Raji (cell line): ENCODE measurements around the gene MSL1.

Source experiments
- POLR2A ChIP-seq: IDR thresholded peaks from 2 replicates; pipeline ENCODE4 v1.6.1; 2011; ENCODE audit warnings: low read depth, low read length, control low read depth; ENCODE audit not compliant: insufficient read depth

Gene MSL1

GRCh38 chr17:40108970-40109824 lies 12.6 kb upstream of the MSL1 start:
- no peak for TF ChIP-seq POLR2A

- TF ChIP-seq POLR2A, result no peak
These were observed 11.5 kb upstream of the MSL1 start for GRCh38 chr17:40110026-40110845.

- peak; percentile 39; the same call in 1 of the 2 replicates for TF ChIP-seq POLR2A
These were observed 10.3 kb upstream of the MSL1 start for GRCh38 chr17:40111221-40112128.

- TF ChIP-seq POLR2A, result no peak
These were observed 9.5 kb upstream of the MSL1 start for GRCh38 chr17:40112191-40112711.

- TF ChIP-seq POLR2A, result no peak
These were observed 9.1 kb upstream of the MSL1 start for GRCh38 chr17:40112718-40113109.

GRCh38 chr17:40113110-40113906 lies 8.5 kb upstream of the MSL1 start:
- TF ChIP-seq POLR2A, result peak; percentile 82

- TF ChIP-seq POLR2A, result no peak
These were observed 7.9 kb upstream of the MSL1 start for GRCh38 chr17:40113907-40114245.

- no peak for TF ChIP-seq POLR2A
These were observed 6.7 kb upstream of the MSL1 start for GRCh38 chr17:40115101-40115436.

GRCh38 chr17:40122136-40122998 lies 596 bp downstream of the MSL1 start:
- TF ChIP-seq POLR2A, result peak; percentile 42

- peak; percentile 38; the same call in 1 of the 2 replicates for TF ChIP-seq POLR2A
These were observed 1.4 kb downstream of the MSL1 start for GRCh38 chr17:40122999-40123810.

GRCh38 chr17:40123811-40124114 lies 2.0 kb downstream of the MSL1 start:
- no peak for TF ChIP-seq POLR2A

- TF ChIP-seq POLR2A, result no peak
These were observed 2.7 kb downstream of the MSL1 start for GRCh38 chr17:40124279-40125141.

- TF ChIP-seq POLR2A, result no peak
These were observed 7.7 kb downstream of the MSL1 start for GRCh38 chr17:40129498-40129897.
